ENCODE data around the gene SLC22A23.

DNA sequence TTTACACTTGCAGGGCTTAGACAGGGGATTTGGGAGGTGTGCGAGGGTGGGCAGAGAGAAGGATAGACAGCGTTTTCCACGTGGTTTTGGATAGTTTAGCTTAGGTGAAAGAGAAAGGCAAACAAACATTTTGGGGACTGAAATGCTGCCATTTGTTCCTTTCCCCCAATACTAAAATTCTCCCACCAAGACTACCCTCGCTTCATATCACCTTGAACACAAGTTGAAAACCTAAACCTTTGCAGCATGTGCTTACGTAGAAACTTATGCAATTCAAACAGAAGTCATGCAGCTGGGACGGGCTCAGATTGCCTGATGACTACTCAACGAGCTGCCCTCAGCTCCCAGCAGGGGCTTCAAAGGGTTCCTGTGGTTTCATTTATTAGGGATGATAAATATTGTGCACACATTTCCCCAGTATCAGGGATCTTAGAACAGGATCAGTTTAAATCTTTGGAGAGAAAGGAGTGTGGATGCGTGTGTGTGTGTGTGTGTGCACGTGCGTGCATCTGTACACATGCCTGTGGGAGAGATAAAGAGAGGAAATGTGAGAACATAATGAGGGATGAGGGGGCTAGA lies 77.3 kb downstream of the SLC22A23 start:
- TF ChIP-seq, protein P1, sequence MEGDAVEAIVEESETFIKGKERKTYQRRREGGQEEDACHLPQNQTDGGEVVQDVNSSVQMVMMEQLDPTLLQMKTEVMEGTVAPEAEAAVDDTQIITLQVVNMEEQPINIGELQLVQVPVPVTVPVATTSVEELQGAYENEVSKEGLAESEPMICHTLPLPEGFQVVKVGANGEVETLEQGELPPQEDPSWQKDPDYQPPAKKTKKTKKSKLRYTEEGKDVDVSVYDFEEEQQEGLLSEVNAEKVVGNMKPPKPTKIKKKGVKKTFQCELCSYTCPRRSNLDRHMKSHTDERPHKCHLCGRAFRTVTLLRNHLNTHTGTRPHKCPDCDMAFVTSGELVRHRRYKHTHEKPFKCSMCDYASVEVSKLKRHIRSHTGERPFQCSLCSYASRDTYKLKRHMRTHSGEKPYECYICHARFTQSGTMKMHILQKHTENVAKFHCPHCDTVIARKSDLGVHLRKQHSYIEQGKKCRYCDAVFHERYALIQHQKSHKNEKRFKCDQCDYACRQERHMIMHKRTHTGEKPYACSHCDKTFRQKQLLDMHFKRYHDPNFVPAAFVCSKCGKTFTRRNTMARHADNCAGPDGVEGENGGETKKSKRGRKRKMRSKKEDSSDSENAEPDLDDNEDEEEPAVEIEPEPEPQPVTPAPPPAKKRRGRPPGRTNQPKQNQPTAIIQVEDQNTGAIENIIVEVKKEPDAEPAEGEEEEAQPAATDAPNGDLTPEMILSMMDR (IDR thresholded peaks at IDR 0.05; ENCODE audit: low read length), result no peak
- TF ChIP-seq EZH2 (optimal IDR thresholded peaks at IDR 0.05; ENCODE audit: low read depth, low read length), result no peak

Measured in MM.1S (cell line).